D721Med (cell line): ENCODE measurements around the gene RNF125.

Experiments
- DNase-seq: peaks from one replicate; pipeline ENCODE4 v3.0.0; 2011; ENCODE audit warnings: low spot score; ENCODE audit not compliant: insufficient read length
- FAIRE-seq: peaks from 2 replicates; lab custom pipeline; 2011; peaks lifted over from hg19 to GRCh38; lab: Jason Lieb, UNC
- TF ChIP-seq, protein P1 (sequence below): IDR thresholded peaks from 2 replicates; pipeline ENCODE4 v1.5.1; 2012; ENCODE audit warnings: mild to moderate bottlenecking, control low read depth; ENCODE audit not compliant: insufficient read depth; ENCODE audit errors: missing control alignments

Gene RNF125

DNA sequence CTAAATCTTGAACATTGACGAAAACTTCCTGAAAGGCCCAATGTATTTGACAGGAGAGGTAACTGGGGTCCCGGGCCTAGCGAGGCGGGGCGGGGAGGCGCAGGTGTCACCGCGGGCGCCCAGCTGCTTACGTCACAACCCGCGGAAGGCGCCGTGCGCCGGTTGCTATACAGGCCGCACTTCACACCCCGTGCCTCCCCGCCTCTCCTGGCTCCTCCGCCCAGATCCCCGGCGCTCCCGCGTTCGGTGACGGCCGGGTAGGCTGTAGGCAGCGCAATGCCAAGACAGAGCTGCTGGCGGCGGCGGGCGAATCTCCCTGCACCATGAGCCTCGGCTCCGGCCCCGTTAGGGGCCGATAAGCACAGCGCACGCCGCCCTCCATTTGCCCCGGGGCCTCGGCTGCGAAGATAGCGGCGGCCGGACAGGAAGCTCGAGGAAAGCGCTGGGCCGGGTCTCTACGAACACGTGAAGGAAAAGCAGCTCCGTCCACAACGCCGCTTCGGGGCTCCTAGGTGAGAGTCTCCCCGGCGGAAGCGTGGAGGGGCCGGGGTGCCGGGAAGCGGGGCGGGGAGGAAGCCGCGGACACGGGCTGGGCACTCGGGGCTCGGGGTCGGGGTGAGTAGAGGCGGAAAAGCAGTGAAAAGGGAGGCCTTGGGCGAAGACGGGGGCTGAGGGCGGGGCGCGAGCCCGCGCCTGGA is 73.2 kb downstream of the RNF125 start, which contains the start of gene RNF138:
Gene RNF138 (plus strand): TSS at position 151 of the 698 bp plus-strand sequence. CDS start 903 bp downstream, outside the sequence.
- TF ChIP-seq, protein P1, sequence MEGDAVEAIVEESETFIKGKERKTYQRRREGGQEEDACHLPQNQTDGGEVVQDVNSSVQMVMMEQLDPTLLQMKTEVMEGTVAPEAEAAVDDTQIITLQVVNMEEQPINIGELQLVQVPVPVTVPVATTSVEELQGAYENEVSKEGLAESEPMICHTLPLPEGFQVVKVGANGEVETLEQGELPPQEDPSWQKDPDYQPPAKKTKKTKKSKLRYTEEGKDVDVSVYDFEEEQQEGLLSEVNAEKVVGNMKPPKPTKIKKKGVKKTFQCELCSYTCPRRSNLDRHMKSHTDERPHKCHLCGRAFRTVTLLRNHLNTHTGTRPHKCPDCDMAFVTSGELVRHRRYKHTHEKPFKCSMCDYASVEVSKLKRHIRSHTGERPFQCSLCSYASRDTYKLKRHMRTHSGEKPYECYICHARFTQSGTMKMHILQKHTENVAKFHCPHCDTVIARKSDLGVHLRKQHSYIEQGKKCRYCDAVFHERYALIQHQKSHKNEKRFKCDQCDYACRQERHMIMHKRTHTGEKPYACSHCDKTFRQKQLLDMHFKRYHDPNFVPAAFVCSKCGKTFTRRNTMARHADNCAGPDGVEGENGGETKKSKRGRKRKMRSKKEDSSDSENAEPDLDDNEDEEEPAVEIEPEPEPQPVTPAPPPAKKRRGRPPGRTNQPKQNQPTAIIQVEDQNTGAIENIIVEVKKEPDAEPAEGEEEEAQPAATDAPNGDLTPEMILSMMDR, result no peak
- FAIRE-seq (no peak), DNase-seq (peak; percentile 78)

DNA sequence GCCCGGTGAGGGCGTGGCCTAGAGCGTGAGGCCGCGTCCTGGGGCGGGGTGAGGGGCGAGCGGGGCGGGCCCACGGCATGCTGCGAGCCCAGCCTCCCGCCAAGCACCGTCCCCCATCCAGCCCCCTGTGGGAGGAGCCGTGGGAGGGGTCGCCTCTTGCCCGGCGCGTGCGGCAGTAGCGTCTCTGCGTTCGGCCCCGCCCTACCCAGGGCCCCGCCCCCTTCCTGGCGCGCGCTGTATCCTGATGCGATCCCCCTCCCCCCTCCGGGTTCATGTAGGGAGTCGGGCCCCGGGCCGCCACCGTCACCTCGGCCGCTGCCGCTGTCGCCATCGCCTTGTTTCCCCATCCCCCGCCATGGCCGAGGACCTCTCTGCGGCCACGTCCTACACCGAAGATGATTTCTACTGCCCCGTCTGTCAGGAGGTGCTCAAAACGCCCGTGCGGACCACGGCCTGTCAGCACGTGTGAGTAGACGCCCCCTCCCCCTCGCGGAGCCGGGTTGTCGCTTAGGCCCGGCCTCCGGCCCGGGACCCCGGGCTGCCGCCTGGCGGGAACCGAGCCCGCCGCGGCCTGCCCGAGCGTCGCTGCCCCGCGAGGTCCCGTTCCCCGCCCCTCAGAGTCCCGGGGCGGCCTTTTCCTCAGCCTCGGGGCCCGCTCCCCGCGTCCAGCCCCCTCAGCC is 73.9 kb downstream of the RNF125 start:
- DNase-seq, result peak; percentile 96
- FAIRE-seq, result no peak

DNA sequence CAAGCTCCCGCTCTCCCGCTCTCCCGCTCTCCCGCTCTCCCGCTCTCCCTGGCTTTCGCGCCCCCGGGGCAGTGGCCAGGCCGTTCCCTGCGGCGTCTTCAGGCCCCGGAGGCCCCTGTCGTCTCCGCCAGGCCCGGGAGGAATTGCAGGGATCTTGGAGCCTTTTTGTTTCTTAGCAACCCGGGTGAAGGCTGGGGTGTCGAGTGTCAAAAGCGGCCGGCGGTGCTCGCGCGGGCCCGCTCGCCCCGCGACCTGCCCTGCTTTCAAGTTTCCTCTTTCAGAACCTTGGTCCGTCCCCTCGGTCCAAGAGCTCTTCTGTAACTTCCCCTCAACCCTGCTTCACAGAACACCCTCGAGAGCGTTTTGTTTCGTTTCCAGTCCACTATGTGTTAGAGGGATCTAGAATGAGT is 74.5 kb downstream of the RNF125 start:
- FAIRE-seq (no peak), DNase-seq (peak; percentile 36)
- TF ChIP-seq, protein P1, result no peak

More for the DNA sequence above, 73.9 kb downstream of the RNF125 start:
- TF ChIP-seq, protein P1, result no peak

DNA sequence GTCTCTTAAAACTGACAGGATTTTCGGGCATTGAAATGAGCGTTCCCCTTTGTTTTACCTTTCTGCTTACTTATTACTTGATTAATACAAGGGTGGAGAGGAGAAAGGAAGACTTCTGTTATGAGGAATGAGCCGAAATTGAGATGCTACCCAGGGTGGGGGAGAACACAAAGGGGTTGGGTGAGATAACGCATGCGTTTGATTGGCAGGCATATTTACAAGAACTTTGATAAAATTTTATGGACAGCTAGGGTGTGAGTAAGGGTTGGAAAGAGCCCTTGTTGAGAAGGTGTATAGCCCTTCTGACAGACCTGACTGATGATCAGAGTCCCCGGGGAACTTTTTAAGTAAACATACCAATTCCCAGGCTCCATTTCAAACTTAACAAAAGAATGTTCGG is 74.9 kb downstream of the RNF125 start:
- TF ChIP-seq, protein P1, result no peak
- DNase-seq (no peak), FAIRE-seq (no peak)

DNA sequence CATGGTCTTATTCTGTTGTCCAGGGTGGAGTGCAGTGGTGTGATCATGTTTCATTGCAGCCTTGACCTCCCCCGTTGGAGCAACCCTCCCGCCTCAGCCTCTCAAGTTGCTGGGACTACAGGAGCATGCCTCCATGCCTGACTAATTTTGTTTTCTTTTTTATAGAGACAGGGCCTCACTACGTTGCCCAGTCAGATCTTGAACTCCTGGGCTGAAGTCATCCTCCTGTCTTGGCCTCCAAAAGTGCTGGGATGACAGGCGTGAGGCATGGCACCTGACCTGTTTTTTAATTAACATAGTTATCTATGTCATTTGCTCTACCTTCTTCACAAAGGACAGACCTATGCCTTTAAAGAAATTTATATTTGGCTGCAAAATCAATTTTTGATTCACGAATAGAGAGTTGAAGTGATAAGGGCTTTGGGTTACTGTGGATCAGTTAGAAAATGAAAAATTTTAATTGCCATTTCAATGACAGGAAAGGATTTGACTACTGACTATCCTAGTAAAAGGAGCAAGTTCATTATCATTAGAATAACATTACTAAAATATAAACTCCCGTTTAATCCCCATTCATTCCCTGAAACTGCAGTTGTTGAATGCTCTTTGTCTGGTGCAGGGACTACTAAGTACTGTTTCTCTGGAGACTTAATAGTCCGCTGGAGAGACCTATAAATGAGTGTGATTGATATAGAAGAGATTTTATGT is 76.7 kb downstream of the RNF125 start:
- no peak for FAIRE-seq
- TF ChIP-seq, protein P1, result no peak
- no peak for DNase-seq

DNA sequence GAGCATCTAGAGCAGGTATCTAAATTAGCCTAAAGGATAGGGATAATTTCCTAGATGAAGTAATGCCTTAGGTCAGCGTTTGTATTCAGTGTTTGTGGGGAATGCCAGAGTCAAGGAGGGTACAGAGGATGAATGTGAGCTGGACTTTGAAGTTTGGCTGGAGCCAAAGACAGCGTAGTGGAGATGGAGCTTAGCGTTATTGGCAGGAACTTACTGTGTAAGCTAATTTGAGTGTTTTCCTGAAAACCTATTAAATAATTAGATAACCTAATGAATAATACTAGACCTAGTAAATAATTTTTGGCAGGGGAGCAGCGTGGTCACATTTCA is 77.2 kb downstream of the RNF125 start:
- FAIRE-seq (no peak), DNase-seq (no peak)
- TF ChIP-seq, protein P1, result no peak
